HEK293 (cell line): Measurements from ENCODE around the gene ACSM3.
"Not testable (repeated sequence)": the region's sequence is repeated elsewhere in the genome, so short reads cannot be mapped to it uniquely, and the experiment has no call there.

Experiments
- CTCF ChIA-PET: fragments of 350-600 bp; formaldehyde crosslinking; extraction: SDS; loops from one replicate; lab custom pipeline; 2021; ENCODE audit warnings: antibody characterized with exemption; lab: Yijun Ruan, JAX
- POLR2A ChIA-PET: fragments of 300-600 bp; formaldehyde crosslinking; extraction: SDS; loops from one replicate; lab custom pipeline; 2020; ENCODE audit warnings: antibody characterized with exemption, inconsistent platforms; lab: Yijun Ruan, JAX
- H3K27ac ChIP-seq: fragments of 200-500 bp; sonication (Bioruptor generic); 2 replicates; pipeline ENCODE4 v1.5.1; 2014; ENCODE audit warnings: low read depth, low read length, control low read depth, inconsistent platforms; ENCODE audit errors: extremely low read depth
- H3K36me3 ChIP-seq, 2 experiments: fragments of 200-500 bp in 1 of 2; sonication (Bioruptor generic) in 1 of 2; 1 replicate in 1 of 2; 2 replicates in 1 of 2; pipeline ENCODE4 v1.5.1; 2014 to 2017; ENCODE audit warnings: inconsistent platforms in 2 of 2, low read length in 2 of 2; ENCODE audit not compliant: control insufficient read depth in 2 of 2, insufficient read depth in 1 of 2
- H3K4me1 ChIP-seq: fragments of 200-500 bp; sonication (Bioruptor generic); 2 replicates; pipeline ENCODE4 v1.5.1; 2014; ENCODE audit warnings: mild to moderate bottlenecking, low read length, inconsistent platforms; ENCODE audit not compliant: control insufficient read depth, insufficient read depth
- H3K4me3 ChIP-seq: 2 replicates; pipeline ENCODE4 v1.5.1; 2011; ENCODE audit warnings: low read depth, mild to moderate bottlenecking, control low read depth, low read length, moderate library complexity
- H3K9me3 ChIP-seq: fragments of 200-500 bp; sonication (Bioruptor generic); 2 replicates; pipeline ENCODE4 v1.5.1; 2014; ENCODE audit warnings: low read depth, low read length, inconsistent platforms; ENCODE audit not compliant: control insufficient read depth, insufficient read depth
- BCL11A ChIP-seq: fragments of 450-650 bp; formaldehyde crosslinking; IDR thresholded peaks from 2 replicates; pipeline ENCODE4 v1.5.1; 2016; ENCODE audit warnings: low read depth, missing biosample characterization, missing genetic modification characterization
- EGR2 ChIP-seq: fragments of 450-650 bp; formaldehyde crosslinking; IDR thresholded peaks from 2 replicates; pipeline ENCODE4 v1.5.1; 2016; ENCODE audit warnings: low read depth, missing biosample characterization, missing genetic modification characterization
- HIC1 ChIP-seq: fragments of 450-650 bp; formaldehyde crosslinking; IDR thresholded peaks from 2 replicates; pipeline ENCODE4 v1.5.1; 2016; ENCODE audit warnings: missing biosample characterization, missing genetic modification characterization
- IKZF3 ChIP-seq: fragments of 450-650 bp; IDR thresholded peaks from 2 replicates; pipeline ENCODE4 v1.5.0; 2018; ENCODE audit warnings: missing biosample characterization, mild to moderate bottlenecking, missing genetic modification characterization, moderate library complexity
- MEIS1 ChIP-seq: sonication (generic); formaldehyde crosslinking; IDR thresholded peaks from 2 replicates; pipeline ENCODE4 v1.8.1; 2022; ENCODE audit warnings: missing genetic modification reagents, mild to moderate bottlenecking, borderline replicate concordance
- YY1 ChIP-seq: fragments of 450-650 bp; formaldehyde crosslinking; IDR thresholded peaks from 2 replicates; pipeline ENCODE4 v1.5.1; 2018; ENCODE audit warnings: missing biosample characterization, missing genetic modification characterization
- YY2 ChIP-seq: fragments of 450-650 bp; formaldehyde crosslinking; IDR thresholded peaks from 2 replicates; pipeline ENCODE4 v1.5.1; 2016; ENCODE audit warnings: missing biosample characterization, missing genetic modification characterization
- ZBTB48 ChIP-seq: fragments of 450-650 bp; formaldehyde crosslinking; IDR thresholded peaks from 2 replicates; pipeline ENCODE4 v1.5.1; 2016; ENCODE audit warnings: missing biosample characterization, missing genetic modification characterization
- ZNF10 ChIP-seq: fragments of 450-650 bp; formaldehyde crosslinking; IDR thresholded peaks from 2 replicates; pipeline ENCODE4 v1.5.1; 2017; ENCODE audit warnings: missing biosample characterization, missing genetic modification characterization
- ZNF146 ChIP-seq: fragments of 450-650 bp; formaldehyde crosslinking; IDR thresholded peaks from 2 replicates; pipeline ENCODE4 v1.5.1; 2016; ENCODE audit warnings: missing biosample characterization, missing genetic modification characterization
- ZNF155 ChIP-seq: fragments of 450-650 bp; formaldehyde crosslinking; IDR thresholded peaks from 2 replicates; pipeline ENCODE4 v1.5.1; 2016; ENCODE audit warnings: missing biosample characterization, missing genetic modification characterization
- ZNF157 ChIP-seq: fragments of 450-650 bp; formaldehyde crosslinking; IDR thresholded peaks from 2 replicates; pipeline ENCODE4 v1.5.1; 2016; ENCODE audit warnings: missing biosample characterization, missing genetic modification characterization
- ZNF169 ChIP-seq: fragments of 450-650 bp; formaldehyde crosslinking; IDR thresholded peaks from 2 replicates; pipeline ENCODE4 v1.5.1; 2016; ENCODE audit warnings: missing biosample characterization, missing genetic modification characterization
- ZNF19 ChIP-seq: fragments of 450-650 bp; formaldehyde crosslinking; IDR thresholded peaks from 2 replicates; pipeline ENCODE4; 2016; ENCODE audit warnings: missing biosample characterization, missing genetic modification characterization, low read depth
- ZNF214 ChIP-seq: fragments of 450-650 bp; formaldehyde crosslinking; IDR thresholded peaks from 2 replicates; pipeline ENCODE4 v1.5.1; 2017; ENCODE audit warnings: missing biosample characterization, mild to moderate bottlenecking, missing genetic modification characterization, borderline replicate concordance
- ZNF280C ChIP-seq: fragments of 450-650 bp; formaldehyde crosslinking; IDR thresholded peaks from 2 replicates; pipeline ENCODE4 v1.5.1; 2016; ENCODE audit warnings: missing biosample characterization, missing genetic modification characterization
- ZNF391 ChIP-seq: fragments of 450-650 bp; formaldehyde crosslinking; IDR thresholded peaks from 2 replicates; pipeline ENCODE4 v1.5.1; 2016; ENCODE audit warnings: low read depth, missing biosample characterization, missing genetic modification characterization, borderline replicate concordance
- ZNF510 ChIP-seq: fragments of 450-650 bp; formaldehyde crosslinking; IDR thresholded peaks from 2 replicates; pipeline ENCODE4 v1.5.1; 2018; ENCODE audit warnings: mild to moderate bottlenecking, missing genetic modification characterization, missing biosample characterization; ENCODE audit not compliant: insufficient replicate concordance
- ZNF621 ChIP-seq: fragments of 450-650 bp; formaldehyde crosslinking; IDR thresholded peaks from 2 replicates; pipeline ENCODE4 v1.5.1; 2017; ENCODE audit warnings: missing biosample characterization, missing genetic modification characterization
- ZNF645 ChIP-seq: fragments of 450-650 bp; formaldehyde crosslinking; IDR thresholded peaks from 2 replicates; pipeline ENCODE4; 2016; ENCODE audit warnings: missing biosample characterization, missing genetic modification characterization

Gene ACSM3

GRCh38 chr16:20755238-20755637 is 8.6 kb upstream of the ACSM3 start:
- POLR2A ChIA-PET = interaction anchor here (0.6 kb wide), 1 partner anchor 383 kb away, joined by 5 read pairs; no protein-coding TSS in a partner anchor
- H3K4me1 ChIP-seq = no peaks in the 10 kb centered on the region
- CTCF ChIA-PET = no interaction called here

GRCh38 chr16:20755799-20756198 is 8.0 kb upstream of the ACSM3 start:
- H3K9me3 ChIP-seq, POLR2A ChIA-PET, H3K36me3 ChIP-seq, H3K4me3 ChIP-seq, H3K27ac ChIP-seq, H3K4me1 ChIP-seq, CTCF ChIA-PET: not testable (repeated sequence)
- peak; percentile 73 for TF ChIP-seq ZNF146

More at GRCh38 chr16:20755238-20755637, 8.6 kb upstream of the ACSM3 start:
- H3K9me3 ChIP-seq = no peaks in the 10 kb centered on the region
- no peak for TF ChIP-seq ZNF155 (tag by site-specific recombination)
- no peak for TF ChIP-seq ZNF391
- no peak overlapping the region for H3K4me3 ChIP-seq
- H3K36me3 ChIP-seq = no peaks in the 10 kb centered on the region
- no peak overlapping the region for H3K27ac ChIP-seq

- Histone ChIP-seq H3K4me1 (no peaks in the 10 kb centered on the region), H3K27ac (no peak overlapping the region), H3K36me3 (no peaks in the 10 kb centered on the region), H3K9me3 (no peaks in the 10 kb centered on the region), H3K4me3 (no peak overlapping the region)
- ChIA-PET POLR2A (no interaction called here), CTCF (no interaction called here)
- no peak for TF ChIP-seq YY2 (tag by site-specific recombination)
- no peak for TF ChIP-seq ZNF214 (tag by site-specific recombination)
- TF ChIP-seq MEIS1 = no peak
Measured at GRCh38 chr16:20760346-20760745, 3.5 kb upstream of the ACSM3 start.

GRCh38 chr16:20761175-20761574 is 2.6 kb upstream of the ACSM3 start:
- Histone ChIP-seq H3K27ac (no peak overlapping the region), H3K9me3 (no peaks in the 10 kb centered on the region), H3K36me3 (no peaks in the 10 kb centered on the region), H3K4me1 (no peaks in the 10 kb centered on the region), H3K4me3 (no peak overlapping the region)
- ChIA-PET CTCF (no interaction called here), POLR2A (no interaction called here)
- TF ChIP-seq ZNF645 (tag by site-specific recombination) = no peak
- no peak for TF ChIP-seq ZNF169
- no peak for TF ChIP-seq ZNF146
- no peak for TF ChIP-seq ZNF157
- no peak for TF ChIP-seq BCL11A (tag by site-specific recombination)
- TF ChIP-seq HIC1 (tag by site-specific recombination) = no peak
- TF ChIP-seq IKZF3 = no peak
- TF ChIP-seq EGR2 (tag by site-specific recombination) = no peak
- no peak for TF ChIP-seq ZNF621 (tag by site-specific recombination)
- no peak for TF ChIP-seq YY1 (tag by site-specific recombination)
- TF ChIP-seq ZNF510 (tag by site-specific recombination) = no peak
- TF ChIP-seq ZNF280C (tag by site-specific recombination) = no peak
- TF ChIP-seq ZNF19 (tag by site-specific recombination) = no peak
- TF ChIP-seq ZNF10 (tag by site-specific recombination) = no peak
- TF ChIP-seq ZBTB48 (tag by site-specific recombination) = no peak
